ENCODE data around the gene CCDC54. TPM values are rescaled to one million over a fixed set of nuclear protein-coding genes. Genes with fewer than 3 reads are reported as not detected.

Gene CCDC54
- total and polyA plus RNA-seq, 12 donors = not detected

- intact Hi-C loops (cut with DNase I) = no loop called here
- Histone ChIP-seq H3K27me3 (no peaks in the 10 kb centered on the region), H3K27ac (no peak overlapping the region), H3K4me3 (no peak overlapping the region), H3K4me1 (no peaks in the 10 kb centered on the region), H3K9me3 (no peaks in the 10 kb centered on the region), H3K36me3 (no peaks in the 10 kb centered on the region)
- DNase-seq (no peak), ATAC-seq (no peak)
- 81 to 86% methylated on average over 1 of the region's 1 CpG for WGBS, 2 donors
- TF ChIP-seq, protein P1, sequence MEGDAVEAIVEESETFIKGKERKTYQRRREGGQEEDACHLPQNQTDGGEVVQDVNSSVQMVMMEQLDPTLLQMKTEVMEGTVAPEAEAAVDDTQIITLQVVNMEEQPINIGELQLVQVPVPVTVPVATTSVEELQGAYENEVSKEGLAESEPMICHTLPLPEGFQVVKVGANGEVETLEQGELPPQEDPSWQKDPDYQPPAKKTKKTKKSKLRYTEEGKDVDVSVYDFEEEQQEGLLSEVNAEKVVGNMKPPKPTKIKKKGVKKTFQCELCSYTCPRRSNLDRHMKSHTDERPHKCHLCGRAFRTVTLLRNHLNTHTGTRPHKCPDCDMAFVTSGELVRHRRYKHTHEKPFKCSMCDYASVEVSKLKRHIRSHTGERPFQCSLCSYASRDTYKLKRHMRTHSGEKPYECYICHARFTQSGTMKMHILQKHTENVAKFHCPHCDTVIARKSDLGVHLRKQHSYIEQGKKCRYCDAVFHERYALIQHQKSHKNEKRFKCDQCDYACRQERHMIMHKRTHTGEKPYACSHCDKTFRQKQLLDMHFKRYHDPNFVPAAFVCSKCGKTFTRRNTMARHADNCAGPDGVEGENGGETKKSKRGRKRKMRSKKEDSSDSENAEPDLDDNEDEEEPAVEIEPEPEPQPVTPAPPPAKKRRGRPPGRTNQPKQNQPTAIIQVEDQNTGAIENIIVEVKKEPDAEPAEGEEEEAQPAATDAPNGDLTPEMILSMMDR (IDR thresholded peaks at IDR 0.05) = no peak
Observed at GRCh38 chr3:107401301-107401700, 24.1 kb downstream of the CCDC54 start.

DNA sequence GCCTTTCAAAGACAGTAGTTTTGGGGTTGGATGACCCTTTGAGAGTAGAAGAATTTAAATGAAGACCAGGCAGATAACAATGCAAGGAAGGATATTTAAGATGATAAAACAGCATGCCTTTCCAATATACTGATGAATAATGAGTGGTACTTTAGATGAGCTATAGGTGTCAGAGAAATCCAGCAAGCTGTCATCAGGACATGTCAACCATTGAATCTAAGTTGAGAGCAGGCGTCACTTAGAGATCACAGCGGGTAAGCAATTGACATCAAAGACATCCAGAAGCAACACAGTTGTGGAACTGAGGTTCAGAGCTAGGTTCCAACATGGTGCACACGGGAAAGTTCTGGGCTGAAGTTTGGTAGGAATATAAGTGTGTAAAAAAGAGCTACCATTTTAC is 25.0 kb downstream of the CCDC54 start:
- 87 to 88% methylated on average over 3 of the region's 3 CpGs for WGBS, 2 donors
- Histone ChIP-seq H3K9me3 (no peaks in the 10 kb centered on the region), H3K36me3 (no peaks in the 10 kb centered on the region), H3K27me3 (no peaks in the 10 kb centered on the region), H3K4me1 (no peaks in the 10 kb centered on the region), H3K4me3 (no peak overlapping the region), H3K27ac (no peak overlapping the region)
- intact Hi-C loops (cut with DNase I) = no loop called here
- DNase-seq = no peak
- TF ChIP-seq, protein P1 (IDR thresholded peaks at IDR 0.05) = no peak
- no peak for ATAC-seq

DNA sequence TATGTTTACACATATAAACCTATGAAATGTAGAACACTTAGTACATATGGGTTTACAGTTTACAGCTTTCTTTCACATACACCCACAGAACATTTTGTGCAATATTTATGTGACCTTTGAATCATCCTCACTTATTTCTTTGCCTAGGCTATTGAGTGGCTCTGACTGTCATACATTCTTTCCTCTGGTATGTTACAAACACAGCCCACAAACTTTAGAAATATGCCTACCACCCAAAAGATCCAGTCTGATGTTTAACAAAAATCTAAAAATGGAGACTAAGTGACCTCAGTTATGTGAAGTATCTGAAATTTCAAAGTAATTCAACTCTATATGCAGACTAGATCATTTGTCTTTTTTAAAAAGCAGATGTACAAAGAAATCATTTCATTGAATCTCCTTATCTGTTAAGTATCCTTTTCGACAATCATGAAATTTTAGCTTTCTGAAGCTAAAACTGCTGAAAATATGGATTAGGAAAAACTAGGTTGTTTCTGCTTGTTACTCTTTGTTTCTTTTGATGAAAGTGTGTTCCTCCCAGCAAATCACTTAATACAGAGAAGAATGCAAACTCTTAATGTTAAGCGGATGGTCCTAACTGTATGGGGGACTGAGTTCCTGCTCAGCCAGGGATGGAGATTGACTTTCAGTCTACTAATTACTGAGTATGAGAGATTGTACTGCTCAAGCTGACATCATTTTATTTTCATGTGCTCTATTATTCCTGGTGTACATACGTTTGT is 27.7 kb downstream of the CCDC54 start:
- Histone ChIP-seq H3K36me3 (no peaks in the 10 kb centered on the region), H3K27ac (no peak overlapping the region), H3K9me3 (peaks cover 0 to 19% (median 12%) of the 10 kb centered on the region in 11 donors), H3K4me1 (no peaks in the 10 kb centered on the region), H3K27me3 (no peaks in the 10 kb centered on the region), H3K4me3 (no peak overlapping the region)
- intact Hi-C loops (cut with DNase I) = no loop called here
- DNase-seq = no peak
- no peak for ATAC-seq
- TF ChIP-seq, protein P1 (IDR thresholded peaks at IDR 0.05) = no peak
- 83 to 84% methylated on average over 3 of the region's 3 CpGs for WGBS, 2 donors

GRCh38 chr3:107407355-107407754 is 30.1 kb downstream of the CCDC54 start:
- no peaks in the 10 kb centered on the region for H3K27me3 ChIP-seq
- intact Hi-C loops (cut with DNase I) = no loop called here
- no peak overlapping the region for H3K27ac ChIP-seq
- TF ChIP-seq, protein P1 (IDR thresholded peaks at IDR 0.05) = no peak
- peaks cover 0 to 35% (median 17%) of the 10 kb centered on the region in 11 donors for H3K9me3 ChIP-seq
- 34 to 38% methylated on average over 2 of the region's 2 CpGs for WGBS, 2 donors
- ATAC-seq = no peak
- no peaks in the 10 kb centered on the region for H3K36me3 ChIP-seq
- no peak overlapping the region for H3K4me3 ChIP-seq
- DNase-seq = no peak
- H3K4me1 ChIP-seq = peaks cover 0 to 9% (median 0%) of the 10 kb centered on the region in 9 donors

Measured in heart right ventricle (tissue), 16 donors.